ENCODE measurements around the gene RABGAP1L.
"Not testable (repeated sequence)": the region's sequence is repeated elsewhere in the genome, so short reads cannot be mapped to it uniquely, and the experiment has no call there.

RABGAP1L gene

DNA sequence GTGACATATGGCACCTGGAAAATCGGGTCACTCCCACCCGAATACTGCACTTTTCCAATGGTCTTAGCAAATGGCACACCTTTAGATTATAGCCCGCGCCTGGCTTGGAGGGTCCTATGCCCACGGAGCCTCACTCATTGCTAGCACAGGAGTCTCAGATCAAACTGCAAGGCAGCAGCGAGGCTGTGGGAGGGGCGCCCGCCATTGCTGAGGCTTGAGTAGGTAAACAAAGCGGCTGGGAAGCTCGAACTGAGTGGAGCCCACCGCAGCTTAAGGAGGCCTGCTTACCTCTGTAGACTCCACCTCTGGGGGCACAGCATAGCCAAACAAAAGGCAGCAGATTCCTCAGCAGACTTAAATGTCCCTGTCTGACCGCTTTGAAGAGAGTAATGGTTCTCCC is 458.6 kb downstream of the RABGAP1L start:
- DNase-seq = not testable (repeated sequence)

DNA sequence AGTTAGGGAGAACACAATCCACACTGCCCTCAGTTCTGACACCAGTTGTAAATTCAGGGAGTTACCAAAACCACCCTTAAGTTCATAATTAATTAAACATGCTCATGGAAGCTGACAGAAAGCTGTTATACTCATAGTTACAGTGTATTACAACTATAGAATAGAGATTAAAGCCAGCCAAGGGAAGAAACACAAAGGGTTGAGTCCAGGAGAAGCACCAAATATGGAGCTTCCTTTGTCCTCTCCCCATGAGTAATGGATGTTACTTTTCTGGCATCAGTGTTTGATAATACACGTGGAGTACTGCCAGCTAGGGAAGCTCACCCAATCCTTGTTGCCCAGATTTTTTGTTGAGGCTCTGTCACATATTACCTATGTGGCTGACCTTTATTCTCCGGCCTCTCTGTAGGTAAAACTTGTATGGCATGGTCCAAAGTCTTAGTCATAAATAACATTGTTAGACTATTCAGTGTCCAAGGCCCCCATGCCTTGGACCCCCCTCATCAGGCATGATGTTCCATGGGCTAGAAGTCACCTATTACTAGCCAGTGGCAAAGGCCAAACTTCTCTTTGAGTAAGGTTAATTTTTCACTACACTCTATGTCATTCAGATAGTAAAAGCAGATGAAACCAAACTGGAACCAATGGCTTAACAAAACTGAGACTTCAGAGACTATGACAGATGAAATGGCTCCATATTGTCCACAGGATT is 464.2 kb downstream of the RABGAP1L start:
- DNase-seq = no peak

DNA sequence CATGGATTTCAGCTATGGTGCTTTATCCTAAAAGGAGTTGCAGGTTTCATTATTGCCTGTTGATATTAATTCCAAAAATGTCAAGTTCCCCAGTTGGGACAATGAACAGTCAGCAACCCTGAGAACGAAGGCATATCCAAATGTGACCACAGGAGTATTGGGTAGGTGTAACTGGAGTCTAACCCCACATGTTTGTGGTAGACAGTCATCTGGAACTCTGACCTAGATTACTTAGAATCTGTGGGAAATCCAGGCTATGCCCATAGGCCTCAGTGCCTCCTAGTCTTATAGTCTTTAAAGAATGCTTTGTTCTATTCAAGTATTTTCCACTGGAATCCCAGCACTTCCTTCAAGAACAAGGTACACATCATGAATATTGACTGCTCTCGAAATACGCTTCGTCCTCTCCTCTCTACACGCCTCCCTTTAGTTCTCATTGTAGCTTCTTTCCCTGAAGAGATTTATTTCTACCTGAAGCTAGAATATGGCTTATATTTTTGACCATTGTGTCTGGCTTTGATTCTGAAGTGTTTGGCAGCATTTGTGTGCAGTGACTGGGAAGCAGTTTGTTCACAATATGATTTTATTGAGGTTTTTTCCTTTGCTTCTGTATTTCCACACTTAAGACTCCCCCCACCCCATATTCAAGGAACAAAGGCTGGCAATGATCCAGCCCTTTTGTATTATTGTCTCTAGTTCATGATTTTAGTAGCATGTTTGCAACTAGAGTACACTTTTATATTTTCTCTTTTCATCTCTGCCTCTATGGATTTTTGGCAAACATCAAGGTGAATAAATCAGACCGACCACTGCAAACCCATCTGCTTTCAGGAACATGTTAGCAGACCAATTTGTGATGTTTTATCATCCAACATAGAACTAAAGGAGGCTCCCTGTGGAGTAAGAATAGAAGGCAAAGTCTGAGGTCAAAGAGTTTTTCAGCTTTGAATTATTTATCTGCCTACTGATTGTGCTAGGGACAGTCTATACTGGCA is 467.0 kb downstream of the RABGAP1L start:
- DNase-seq = no peak

DNA sequence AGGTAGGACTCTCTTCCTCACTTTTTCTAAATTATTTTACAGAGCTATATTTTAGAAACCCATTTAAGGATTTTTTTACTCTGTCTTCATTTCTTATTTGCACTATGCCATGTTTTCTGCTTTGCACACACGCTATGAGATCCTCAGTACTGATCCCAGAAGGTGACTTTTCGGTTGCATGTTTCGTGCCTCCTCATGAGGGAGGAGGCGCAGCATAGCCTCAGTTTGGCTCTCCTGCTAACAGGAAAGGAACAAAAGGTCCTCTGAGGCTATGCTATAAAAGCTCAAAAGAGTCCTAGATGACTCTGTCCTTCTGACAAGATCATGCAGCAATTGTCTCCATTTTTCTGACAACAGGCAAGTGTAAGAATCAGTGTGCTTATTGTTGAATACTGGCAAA is 478.2 kb downstream of the RABGAP1L start:
- DNase-seq = no peak

DNA sequence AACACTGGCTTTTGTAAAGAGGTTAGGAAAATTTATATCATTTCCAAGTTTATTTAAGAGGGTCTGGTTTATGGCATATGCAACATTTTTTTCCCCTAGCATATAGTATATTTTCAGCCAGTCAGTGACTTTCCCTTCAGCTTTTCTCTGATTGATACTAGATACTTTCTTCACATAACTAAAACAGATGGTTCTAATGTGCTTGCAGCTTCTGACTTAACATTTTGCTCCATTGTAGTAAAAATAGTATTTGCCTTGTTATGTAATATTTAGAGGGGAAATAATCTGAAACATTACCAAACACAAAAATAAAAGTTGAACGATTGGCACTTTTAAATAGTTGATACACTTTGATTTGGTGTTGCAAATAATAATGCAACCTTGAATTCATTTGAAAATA is 480.1 kb downstream of the RABGAP1L start:
- DNase-seq = no peak

DNA sequence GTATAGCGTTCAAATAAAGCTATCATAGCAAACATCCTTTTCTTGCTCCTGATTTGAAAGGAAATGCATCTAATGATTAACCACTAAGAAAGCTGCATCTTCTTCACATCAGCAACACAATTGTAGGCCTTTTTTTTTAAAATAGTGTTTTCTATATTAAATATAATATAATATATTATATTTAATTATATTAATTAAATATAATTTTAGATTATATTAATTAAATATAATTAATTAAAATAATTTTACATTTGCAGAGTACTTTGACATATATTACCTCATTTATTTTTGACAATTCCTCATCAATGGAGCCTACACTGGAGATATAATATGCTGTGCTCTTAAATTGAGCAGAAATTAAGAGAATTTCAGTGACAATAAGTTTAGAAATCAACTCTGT is 481.5 kb downstream of the RABGAP1L start:
- no peak for DNase-seq

DNA sequence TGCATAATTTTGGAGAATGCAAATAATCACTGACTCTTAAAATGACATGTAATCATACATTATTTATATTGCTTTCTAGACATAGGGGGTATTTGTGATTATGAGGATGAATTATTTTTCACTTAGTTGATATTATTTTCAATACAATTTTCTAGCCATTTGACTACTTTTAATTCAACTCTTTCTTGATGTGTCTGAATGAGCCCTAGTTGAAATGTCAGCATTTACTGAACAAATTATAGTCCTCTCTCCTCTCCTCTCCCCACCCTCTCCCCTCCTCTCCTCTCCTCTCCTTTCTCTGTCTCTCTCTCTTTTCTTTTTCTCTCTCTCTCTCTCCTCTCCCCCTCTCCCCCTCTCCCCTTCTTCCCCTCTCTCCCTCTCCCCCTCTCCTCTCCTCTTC is 483.1 kb downstream of the RABGAP1L start:
- no peak for DNase-seq

DNA sequence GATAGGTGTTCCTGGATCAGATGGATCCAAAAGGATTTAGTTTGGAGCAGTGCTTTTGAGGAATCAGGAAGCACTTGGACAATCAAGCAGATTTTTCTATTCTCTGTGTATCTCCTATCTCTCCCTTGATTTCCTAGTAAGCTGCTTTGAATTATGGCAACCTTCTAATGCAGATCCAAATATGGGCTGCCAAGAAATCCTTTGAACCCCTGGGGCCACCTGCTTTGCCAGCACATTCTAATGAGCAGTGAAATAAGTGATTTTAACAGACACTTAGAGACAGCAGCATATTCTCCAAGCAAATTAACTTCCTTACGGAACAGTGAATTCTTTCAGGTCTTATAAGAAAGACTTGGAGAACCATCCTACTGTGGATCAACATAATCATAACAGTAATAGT is 483.9 kb downstream of the RABGAP1L start:
- DNase-seq = no peak

DNA sequence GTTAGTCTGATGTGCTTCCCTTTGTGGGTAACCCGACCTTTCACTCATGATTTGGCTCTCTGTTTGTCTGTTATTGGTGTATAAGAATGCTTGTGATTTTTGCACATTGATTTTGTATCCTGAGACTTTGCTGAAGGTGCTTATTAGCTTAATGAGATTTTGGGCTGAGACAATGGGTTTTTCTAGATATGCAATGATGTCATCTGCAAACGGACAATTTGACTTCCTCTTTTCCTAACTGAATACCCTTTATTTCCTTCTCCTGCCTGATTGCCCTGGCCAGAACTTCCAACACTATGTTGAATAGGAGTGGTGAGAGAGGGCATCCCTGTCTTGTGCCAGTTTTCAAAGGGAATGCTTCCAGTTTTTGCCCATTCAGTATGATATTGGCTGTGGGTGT is 490.3 kb downstream of the RABGAP1L start:
- DNase-seq = not testable (repeated sequence)

DNA sequence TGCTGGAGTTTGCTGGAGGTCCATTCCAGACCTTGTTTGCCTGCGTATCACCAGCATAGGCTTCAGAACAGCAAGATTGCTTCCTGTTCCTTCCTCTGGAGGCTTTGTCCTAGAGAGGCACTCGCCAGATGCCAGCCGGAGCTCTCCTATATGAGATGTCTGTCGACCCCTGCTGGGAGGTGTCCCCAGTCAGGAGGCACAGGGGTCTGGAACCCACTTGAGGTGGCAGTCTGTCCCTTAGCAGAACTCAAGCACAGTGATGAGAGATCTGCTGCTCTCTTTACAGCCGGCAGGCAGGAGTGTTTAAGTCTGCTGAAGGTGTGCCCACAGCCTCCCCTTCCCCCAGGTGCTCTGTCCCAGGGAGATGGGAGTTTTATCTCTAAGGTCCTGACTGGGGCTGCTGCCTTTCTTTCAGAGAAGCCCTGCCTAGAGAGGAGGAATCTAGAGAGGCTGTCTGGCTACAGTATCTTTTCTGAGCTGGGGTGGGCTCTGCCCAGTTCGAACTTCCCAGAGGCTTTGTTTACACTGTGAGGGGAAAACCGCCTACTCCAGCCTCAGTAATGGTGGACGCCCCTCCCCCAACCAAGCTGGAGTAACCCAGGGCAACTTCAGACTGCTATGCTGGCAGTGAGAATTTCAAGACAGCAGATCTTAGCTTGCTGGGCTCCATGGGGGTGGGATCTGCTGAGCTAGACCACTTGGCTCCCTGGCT is 493.4 kb downstream of the RABGAP1L start:
- no peak for DNase-seq

DNA sequence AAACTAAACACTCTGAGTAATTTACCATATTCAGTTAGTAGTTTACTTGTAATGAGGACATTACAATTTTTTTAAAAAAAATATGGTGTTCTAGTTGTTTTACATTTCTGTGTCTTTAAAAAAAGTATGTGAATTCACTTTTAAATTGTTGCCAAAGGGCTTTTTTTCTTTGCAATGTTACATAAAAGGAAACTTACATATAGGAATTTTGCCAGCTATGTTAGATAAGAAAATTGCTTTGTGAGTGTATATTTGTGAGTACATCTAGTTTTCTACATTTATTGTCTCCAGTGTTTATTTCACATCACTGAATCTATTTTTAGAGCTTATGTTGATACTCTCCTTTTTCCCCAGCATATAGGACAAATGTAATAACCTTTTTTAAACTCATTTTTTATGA is 495.2 kb downstream of the RABGAP1L start:
- DNase-seq = no peak

DNA sequence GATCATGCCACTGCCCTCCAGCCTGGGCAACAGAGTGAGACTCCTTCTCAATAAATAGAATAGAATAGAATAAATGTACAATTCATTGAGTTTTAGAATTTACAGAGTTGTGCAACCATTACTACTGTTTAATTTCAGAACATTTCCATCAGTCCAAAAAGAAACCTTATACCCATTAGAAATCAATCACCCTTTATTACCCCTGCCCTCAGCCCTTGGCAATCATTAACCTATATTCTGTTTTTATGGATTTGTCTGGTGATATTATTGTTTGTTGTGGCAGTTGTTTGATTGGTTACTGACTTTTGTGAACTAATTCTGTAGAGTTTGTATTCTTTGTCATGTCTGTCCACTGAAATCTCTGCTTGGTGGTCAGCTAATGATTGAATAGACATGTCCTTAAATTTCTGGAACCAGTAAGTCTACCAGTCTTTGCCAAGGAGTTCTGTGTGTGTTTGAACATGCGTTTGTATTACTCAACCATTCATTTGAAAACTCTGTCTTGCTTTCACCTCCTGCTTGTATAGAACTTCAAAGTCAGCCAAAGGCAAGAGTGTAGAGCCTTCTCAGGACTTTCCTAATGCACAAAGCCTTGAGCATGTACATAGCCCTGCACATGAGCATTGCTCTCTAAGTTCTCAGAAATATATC is 497.2 kb downstream of the RABGAP1L start:
- DNase-seq = no peak

DNA sequence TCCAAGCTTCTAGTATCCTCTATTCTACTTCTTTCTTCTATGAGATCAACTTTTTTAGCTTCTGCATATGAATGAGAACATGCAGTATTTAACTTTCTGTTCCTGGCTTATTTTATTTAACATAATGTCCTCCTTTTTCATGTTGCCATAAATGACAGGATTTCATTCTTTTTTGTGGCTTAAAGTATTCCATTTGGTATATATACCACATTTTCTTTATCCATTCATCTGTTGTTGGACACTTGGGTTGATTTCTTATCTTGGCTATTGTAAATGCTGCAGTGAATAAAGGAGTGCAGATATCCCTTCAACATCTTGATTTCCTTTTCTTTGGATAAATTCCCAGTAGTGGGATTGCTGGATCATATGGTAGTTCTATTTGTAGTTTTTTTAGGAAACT is 498.1 kb downstream of the RABGAP1L start:
- no peak for DNase-seq

DNA sequence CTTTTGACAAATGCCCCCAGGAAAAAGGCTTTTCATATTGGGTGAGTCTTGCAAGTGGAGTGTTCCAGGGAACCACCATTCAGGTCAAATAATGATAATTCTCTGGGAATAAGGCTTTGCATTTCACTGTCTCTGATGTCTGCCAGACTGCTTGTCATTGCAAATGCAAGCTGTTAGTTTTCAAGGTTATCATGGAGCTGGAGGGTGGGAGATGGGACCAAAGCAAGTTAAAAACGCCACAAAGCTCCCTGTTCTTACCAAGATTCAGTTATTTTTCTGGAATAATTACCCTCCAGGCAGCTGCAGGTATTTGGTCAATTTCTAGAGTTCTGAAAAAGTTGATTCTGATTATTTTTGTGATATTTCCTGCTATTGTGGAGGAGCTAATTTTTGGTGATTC is 498.6 kb downstream of the RABGAP1L start:
- no peak for DNase-seq

DNA sequence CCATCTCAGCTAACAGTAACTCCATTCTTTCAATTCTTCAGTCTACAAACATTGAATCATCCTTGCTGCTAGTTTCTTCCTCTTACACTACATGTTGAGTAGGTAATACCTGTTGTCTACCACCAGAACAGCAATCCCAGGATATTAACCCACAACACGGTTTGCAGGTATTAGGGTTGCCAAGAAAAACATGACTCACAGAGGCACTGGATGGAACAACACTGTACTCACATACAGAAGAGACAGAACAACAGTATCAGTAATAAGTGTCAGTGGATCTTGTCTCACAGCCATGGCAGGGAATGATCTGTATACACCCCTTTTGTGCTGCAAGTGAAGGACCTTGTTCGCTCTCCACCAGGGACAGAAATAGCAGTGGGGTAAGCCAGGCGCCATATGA is 500.5 kb downstream of the RABGAP1L start:
- no peak for DNase-seq

DNA sequence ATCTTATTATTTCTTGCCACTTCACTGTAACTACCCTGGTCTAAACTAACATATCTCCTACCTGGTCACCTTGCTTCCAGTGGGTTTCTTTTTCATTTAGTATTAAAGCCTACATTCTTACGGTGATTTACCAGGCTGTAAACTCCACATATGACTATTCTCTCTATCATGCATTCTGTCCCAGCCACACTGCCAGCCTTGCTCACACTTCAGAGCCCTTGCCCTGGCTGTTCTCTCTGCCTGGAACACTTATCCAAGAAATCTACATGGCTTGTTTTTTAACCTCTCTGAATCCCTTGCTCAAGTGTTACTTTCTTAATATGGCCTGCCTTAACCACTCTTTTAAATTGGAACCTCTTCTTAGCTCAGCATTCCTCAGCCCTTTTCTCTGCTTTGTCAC is 501.2 kb downstream of the RABGAP1L start:
- DNase-seq = no peak

DNA sequence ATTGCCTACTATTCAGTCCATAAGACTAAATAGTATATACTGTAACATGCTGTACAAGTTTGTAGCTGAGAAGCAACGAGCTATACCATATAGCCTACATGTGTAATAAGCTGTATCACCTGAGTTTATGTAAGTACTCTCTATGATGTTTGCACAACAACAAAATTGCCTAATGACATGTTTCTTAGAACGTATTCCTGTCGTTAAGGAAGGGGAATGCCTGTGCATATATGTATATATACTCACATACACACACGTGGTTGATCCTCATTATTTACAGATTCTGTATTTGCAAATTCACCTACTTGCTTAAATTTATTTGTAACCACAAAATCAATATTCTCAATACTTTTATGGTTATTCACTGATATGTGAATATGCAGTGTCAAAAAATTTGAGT is 504.0 kb downstream of the RABGAP1L start:
- no peak for DNase-seq

DNA sequence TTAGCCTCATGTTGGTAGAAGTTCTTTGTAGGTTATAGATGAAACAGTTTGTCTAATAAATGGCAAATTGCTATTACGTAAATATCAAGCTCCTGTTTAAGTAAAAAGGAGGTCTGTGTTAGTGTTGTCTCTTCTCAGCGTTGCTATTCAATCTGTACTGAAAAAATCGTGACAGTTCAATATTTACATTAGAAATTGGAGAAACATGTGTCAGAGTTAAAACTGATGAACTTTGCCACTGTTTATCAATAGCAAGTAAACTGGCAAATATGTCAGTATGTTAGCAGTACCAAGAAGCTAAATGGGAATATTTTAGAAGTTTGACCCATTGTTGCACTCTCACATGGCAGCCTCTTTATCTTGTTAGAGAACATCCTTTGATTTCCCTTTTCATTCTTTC is 506.9 kb downstream of the RABGAP1L start:
- no peak for DNase-seq

DNA sequence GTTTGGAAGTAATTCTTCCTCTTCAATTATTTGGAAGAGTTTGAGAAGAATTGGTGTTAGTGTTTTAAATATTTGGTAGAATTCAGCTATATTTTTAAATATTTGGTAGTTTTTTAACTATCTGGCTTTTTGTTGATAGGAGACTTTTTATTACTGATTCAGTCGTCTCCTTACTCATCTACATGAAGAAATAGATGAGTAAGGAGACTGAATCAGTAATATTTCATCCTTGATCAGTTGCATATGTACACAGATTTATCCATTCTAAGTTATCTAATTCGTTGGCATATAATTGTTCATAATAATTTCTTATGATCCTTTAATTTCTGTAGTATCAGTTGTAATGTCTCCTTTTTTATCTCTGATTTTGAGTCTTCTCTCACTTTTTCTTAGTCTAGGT is 512.5 kb downstream of the RABGAP1L start:
- DNase-seq = no peak

DNA sequence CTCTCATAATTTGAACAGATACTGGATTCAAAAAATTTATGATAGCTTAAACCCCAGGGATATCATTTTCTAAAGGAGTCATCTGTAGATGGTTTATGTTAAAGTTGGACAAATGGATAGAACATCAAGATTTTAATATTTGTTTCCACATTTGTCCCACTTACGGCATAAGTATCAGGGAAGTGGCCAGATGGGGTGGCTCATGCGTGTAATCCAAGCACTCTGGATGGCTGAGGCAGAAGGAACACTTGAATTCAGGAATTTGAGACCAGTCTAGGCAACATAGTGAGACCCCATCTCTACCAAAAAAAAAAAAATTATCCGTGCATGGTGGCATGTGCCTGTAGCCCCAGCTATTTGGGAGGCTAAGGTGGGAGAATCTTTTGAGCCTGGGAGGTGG is 517.5 kb downstream of the RABGAP1L start:
- no peak for DNase-seq

DNA sequence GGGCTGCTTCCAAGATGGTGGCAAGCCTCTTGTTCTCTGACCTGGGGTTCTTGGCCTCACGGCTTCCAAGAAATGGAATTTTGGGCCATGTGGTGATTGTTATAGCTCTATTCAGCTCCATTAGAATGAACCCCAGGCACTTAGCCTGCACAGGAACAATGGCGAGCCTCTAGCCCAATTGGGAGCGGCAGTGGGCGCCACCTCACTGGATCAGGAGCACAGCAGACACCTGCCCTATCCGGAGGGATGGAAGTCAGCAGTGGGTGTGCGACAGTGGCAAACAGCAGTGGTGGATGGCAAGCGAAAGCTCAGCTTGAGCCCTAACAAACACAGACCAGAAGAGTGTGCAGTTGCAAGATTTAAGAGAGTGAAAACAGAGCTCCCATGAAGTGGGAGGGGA is 519.3 kb downstream of the RABGAP1L start:
- no peak for DNase-seq

DNA sequence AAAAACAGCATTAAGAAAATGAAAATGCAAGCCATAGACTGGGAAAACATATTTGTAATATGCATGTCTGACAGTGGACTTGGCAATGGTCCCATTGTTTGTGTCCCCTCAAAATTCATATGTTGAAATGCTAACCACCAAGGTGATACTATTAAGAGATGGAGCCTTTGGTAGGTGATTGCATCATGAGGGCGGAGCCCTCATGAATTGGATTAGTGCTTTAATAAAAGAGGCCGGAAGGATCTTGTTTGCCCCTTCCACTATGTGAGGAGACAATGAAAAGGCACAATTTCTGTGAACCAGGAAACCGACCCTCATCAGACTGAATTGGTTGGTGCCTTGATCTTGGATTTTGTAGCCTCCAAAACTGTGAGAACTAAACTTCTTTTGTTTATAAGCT is 520.8 kb downstream of the RABGAP1L start:
- no peak for DNase-seq

DNA sequence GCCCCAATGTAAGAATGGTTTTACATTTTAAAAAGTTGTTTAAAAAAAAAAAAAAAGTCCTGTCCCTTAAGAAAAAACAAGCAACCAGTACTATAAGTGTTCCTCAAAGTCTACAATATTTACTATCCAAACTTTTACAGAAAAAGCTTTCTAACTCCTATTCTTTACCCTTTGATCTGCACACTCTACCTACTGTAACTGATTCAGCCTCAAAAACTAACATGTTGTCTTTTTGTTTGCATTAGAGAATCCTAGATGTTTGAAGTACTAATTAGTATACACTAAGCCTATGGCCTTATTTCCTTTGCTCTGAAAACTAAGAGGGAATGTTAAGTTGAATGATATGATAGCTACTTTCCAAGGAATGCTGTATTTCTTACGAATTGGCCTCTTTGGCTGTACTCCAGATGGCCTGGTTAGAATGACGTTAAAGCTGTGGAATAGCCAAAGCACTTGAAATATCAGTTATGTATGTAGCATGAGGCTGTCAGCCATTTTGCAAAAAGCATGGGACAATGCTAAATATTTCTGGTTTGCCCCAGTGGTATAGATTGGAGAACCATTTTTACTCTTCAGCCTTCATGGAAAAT is 523.2 kb downstream of the RABGAP1L start:
- DNase-seq = no peak
